ENCODE results near the gene PLTP.
"Not testable (repeated sequence)": the region's sequence is repeated elsewhere in the genome, so short reads cannot be mapped to it uniquely, and the experiment has no call there.

PLTP gene

GRCh38 chr20:45904583-45905504 lies 7.1 kb downstream of the PLTP start:
- in situ Hi-C loops (cut with HindIII; ENCODE audit: low sequenced_read_pairs), result no loop called here

GRCh38 chr20:45902199-45902701 lies 9.7 kb downstream of the PLTP start:
- in situ Hi-C loops (cut with HindIII; ENCODE audit: low sequenced_read_pairs), result no loop called here

GRCh38 chr20:45901332-45901731 lies 10.6 kb downstream of the PLTP start:
- in situ Hi-C loops (cut with HindIII; ENCODE audit: low sequenced_read_pairs), result not testable (repeated sequence)

- in situ Hi-C loops (cut with HindIII; ENCODE audit: low sequenced_read_pairs), result no loop called here
Measured at GRCh38 chr20:45899046-45899835, 12.7 kb downstream of the PLTP start.

GRCh38 chr20:45898285-45898684 lies 13.7 kb downstream of the PLTP start:
- in situ Hi-C loops (cut with HindIII; ENCODE audit: low sequenced_read_pairs), result no loop called here

- in situ Hi-C loops (cut with HindIII; ENCODE audit: low sequenced_read_pairs), result no loop called here
Measured at GRCh38 chr20:45897692-45898091, 14.3 kb downstream of the PLTP start.

- in situ Hi-C loops (cut with HindIII; ENCODE audit: low sequenced_read_pairs), result no loop called here
Measured at GRCh38 chr20:45897289-45897688, 14.7 kb downstream of the PLTP start.

- in situ Hi-C loops (cut with HindIII; ENCODE audit: low sequenced_read_pairs), result no loop called here
Measured at GRCh38 chr20:45896641-45897161, 15.3 kb downstream of the PLTP start.

GRCh38 chr20:45894797-45895196 lies 17.2 kb downstream of the PLTP start:
- in situ Hi-C loops (cut with HindIII; ENCODE audit: low sequenced_read_pairs), result no loop called here

GRCh38 chr20:45893831-45894230 lies 18.1 kb downstream of the PLTP start:
- in situ Hi-C loops (cut with HindIII; ENCODE audit: low sequenced_read_pairs), result no loop called here

- in situ Hi-C loops (cut with HindIII; ENCODE audit: low sequenced_read_pairs), result no loop called here
Measured at GRCh38 chr20:45892828-45893500, 19.0 kb downstream of the PLTP start.

- in situ Hi-C loops (cut with HindIII; ENCODE audit: low sequenced_read_pairs), result no loop called here
Measured at GRCh38 chr20:45892049-45892825, 19.7 kb downstream of the PLTP start.

GRCh38 chr20:45890985-45891983 lies 20.7 kb downstream of the PLTP start, which contains the start of the genes CTSA and NEURL2:
CTSA (plus strand) TSS chr20:45891335; CDS start chr20:45891569, 234 bp downstream.
NEURL2 (minus strand) TSS chr20:45891208; CDS start chr20:45890991, 217 bp downstream.
- in situ Hi-C loops (cut with HindIII; ENCODE audit: low sequenced_read_pairs), result no loop called here

- in situ Hi-C loops (cut with HindIII; ENCODE audit: low sequenced_read_pairs), result no loop called here
Measured at GRCh38 chr20:45890077-45890984, 21.6 kb downstream of the PLTP start.

- in situ Hi-C loops (cut with HindIII; ENCODE audit: low sequenced_read_pairs), result no loop called here
Measured at GRCh38 chr20:45888681-45889080, 23.3 kb downstream of the PLTP start.

GRCh38 chr20:45887346-45887715 lies 24.6 kb downstream of the PLTP start, which contains the start of gene SPATA25:
SPATA25 (minus strand) TSS chr20:45887622; CDS start chr20:45887590, 32 bp downstream.
- in situ Hi-C loops (cut with HindIII; ENCODE audit: low sequenced_read_pairs), result no loop called here

- in situ Hi-C loops (cut with HindIII; ENCODE audit: low sequenced_read_pairs), result no loop called here
Measured at GRCh38 chr20:45886590-45887345, 25.2 kb downstream of the PLTP start.
